HEK293 (cell line): ENCODE data around the gene DENND2A.

Source experiments
- CTCF ChIA-PET: fragments of 350-600 bp; formaldehyde crosslinking; extraction: SDS; loops from one replicate; lab custom pipeline; 2021; ENCODE audit warnings: antibody characterized with exemption; lab: Yijun Ruan, JAX
- POLR2A ChIA-PET: fragments of 300-600 bp; formaldehyde crosslinking; extraction: SDS; loops from one replicate; lab custom pipeline; 2020; ENCODE audit warnings: antibody characterized with exemption, inconsistent platforms; lab: Yijun Ruan, JAX
- H3K27ac ChIP-seq: fragments of 200-500 bp; sonication (Bioruptor generic); 2 replicates; pipeline ENCODE4 v1.5.1; 2014; ENCODE audit warnings: low read depth, low read length, control low read depth, inconsistent platforms; ENCODE audit errors: extremely low read depth
- H3K36me3 ChIP-seq, 2 experiments: fragments of 200-500 bp in 1 of 2; sonication (Bioruptor generic) in 1 of 2; 1 replicate in 1 of 2; 2 replicates in 1 of 2; pipeline ENCODE4 v1.5.1; 2014 to 2017; ENCODE audit warnings: inconsistent platforms in 2 of 2, low read length in 2 of 2; ENCODE audit not compliant: control insufficient read depth in 2 of 2, insufficient read depth in 1 of 2
- H3K4me1 ChIP-seq: fragments of 200-500 bp; sonication (Bioruptor generic); 2 replicates; pipeline ENCODE4 v1.5.1; 2014; ENCODE audit warnings: mild to moderate bottlenecking, low read length, inconsistent platforms; ENCODE audit not compliant: control insufficient read depth, insufficient read depth
- H3K4me3 ChIP-seq: 2 replicates; pipeline ENCODE4 v1.5.1; 2011; ENCODE audit warnings: low read depth, mild to moderate bottlenecking, control low read depth, low read length, moderate library complexity
- H3K9me3 ChIP-seq: fragments of 200-500 bp; sonication (Bioruptor generic); 2 replicates; pipeline ENCODE4 v1.5.1; 2014; ENCODE audit warnings: low read depth, low read length, inconsistent platforms; ENCODE audit not compliant: control insufficient read depth, insufficient read depth
- BCL11A ChIP-seq: fragments of 450-650 bp; formaldehyde crosslinking; IDR thresholded peaks from 2 replicates; pipeline ENCODE4 v1.5.1; 2016; ENCODE audit warnings: low read depth, missing biosample characterization, missing genetic modification characterization
- BCL11B ChIP-seq: fragments of 450-650 bp; formaldehyde crosslinking; IDR thresholded peaks from 2 replicates; pipeline ENCODE4 v1.5.1; 2016; ENCODE audit warnings: low read depth, missing biosample characterization, missing genetic modification characterization
- CTCF ChIP-seq: fragments of 450-650 bp; formaldehyde crosslinking; IDR thresholded peaks from 2 replicates; pipeline ENCODE4 v1.5.1; 2016; ENCODE audit warnings: missing biosample characterization, missing genetic modification characterization
- GLIS1 ChIP-seq: fragments of 450-650 bp; formaldehyde crosslinking; IDR thresholded peaks from 2 replicates; pipeline ENCODE4 v1.5.1; 2016; ENCODE audit warnings: missing biosample characterization, missing genetic modification characterization
- TRIM28 ChIP-seq: IDR thresholded peaks from 2 replicates; pipeline ENCODE4 v1.6.1; 2011; ENCODE audit warnings: low read length, control low read depth, borderline replicate concordance
- TSHZ1 ChIP-seq: fragments of 450-650 bp; formaldehyde crosslinking; IDR thresholded peaks from 2 replicates; pipeline ENCODE4 v1.5.1; 2016; ENCODE audit warnings: missing biosample characterization, missing genetic modification characterization, borderline replicate concordance
- ZBTB17 ChIP-seq: fragments of 450-650 bp; formaldehyde crosslinking; IDR thresholded peaks from 2 replicates; pipeline ENCODE4 v1.5.1; 2016; ENCODE audit warnings: missing biosample characterization, missing genetic modification characterization
- ZIC2 ChIP-seq: fragments of 450-650 bp; formaldehyde crosslinking; IDR thresholded peaks from 2 replicates; pipeline ENCODE4 v1.5.1; 2016; ENCODE audit warnings: missing biosample characterization, missing genetic modification characterization
- ZNF19 ChIP-seq: fragments of 450-650 bp; formaldehyde crosslinking; IDR thresholded peaks from 2 replicates; pipeline ENCODE4; 2016; ENCODE audit warnings: missing biosample characterization, missing genetic modification characterization, low read depth
- ZNF341 ChIP-seq: fragments of 450-650 bp; formaldehyde crosslinking; IDR thresholded peaks from 2 replicates; pipeline ENCODE4; 2016; ENCODE audit warnings: low read depth, missing biosample characterization, missing genetic modification characterization
- ZNF394 ChIP-seq: fragments of 450-650 bp; formaldehyde crosslinking; IDR thresholded peaks from 2 replicates; pipeline ENCODE4 v1.5.1; 2016; ENCODE audit warnings: missing biosample characterization, missing genetic modification characterization, mild to moderate bottlenecking, moderate library complexity, borderline replicate concordance
- ZNF488 ChIP-seq: fragments of 450-650 bp; formaldehyde crosslinking; IDR thresholded peaks from 2 replicates; pipeline ENCODE4 v1.5.1; 2016; ENCODE audit warnings: missing biosample characterization, missing genetic modification characterization
- ZNF558 ChIP-seq: fragments of 450-650 bp; formaldehyde crosslinking; IDR thresholded peaks from 2 replicates; pipeline ENCODE4 v1.5.1; 2016; ENCODE audit warnings: missing biosample characterization, missing genetic modification characterization
- ZNF639 ChIP-seq: fragments of 450-650 bp; formaldehyde crosslinking; IDR thresholded peaks from 2 replicates; pipeline ENCODE4 v1.5.1; 2016; ENCODE audit warnings: missing biosample characterization, missing genetic modification characterization
- ZNF654 ChIP-seq: fragments of 450-650 bp; formaldehyde crosslinking; IDR thresholded peaks from 2 replicates; pipeline ENCODE4 v1.5.1; 2016; ENCODE audit warnings: low read depth, missing biosample characterization, missing genetic modification characterization
- ZNF692 ChIP-seq: fragments of 450-650 bp; formaldehyde crosslinking; IDR thresholded peaks from 2 replicates; pipeline ENCODE4 v1.5.1; 2016; ENCODE audit warnings: missing biosample characterization, missing genetic modification characterization
- ZSCAN5A ChIP-seq: fragments of 450-650 bp; formaldehyde crosslinking; IDR thresholded peaks from 2 replicates; pipeline ENCODE4 v1.5.1; 2016; ENCODE audit warnings: missing biosample characterization, missing genetic modification characterization

Gene DENND2A

GRCh38 chr7:140485500-140486265 lies 154.9 kb downstream of the DENND2A start:
- H3K9me3 ChIP-seq, result no peaks in the 10 kb centered on the region
- no peak overlapping the region for H3K27ac ChIP-seq
- H3K36me3 ChIP-seq, result no peaks in the 10 kb centered on the region
- no peaks in the 10 kb centered on the region for H3K4me1 ChIP-seq
- POLR2A ChIA-PET, result no interaction called here
- no peak overlapping the region for H3K4me3 ChIP-seq
- TF ChIP-seq ZBTB17 (tag by site-specific recombination) (peak; percentile 35; the same call in 1 of the 2 replicates), ZNF654 (tag by site-specific recombination) (no peak), TRIM28 (0 out of 2 replicates have a peak, but pooled peaks have one; percentile 12)
- CTCF ChIA-PET, result interaction anchor here (0.6 kb wide), 1 partner anchor 32 kb away, joined by 3 read pairs; no protein-coding TSS in a partner anchor

- POLR2A ChIA-PET, result no interaction called here
- H3K4me1 ChIP-seq, result no peaks in the 10 kb centered on the region
- H3K4me3 ChIP-seq, result no peak overlapping the region
- H3K36me3 ChIP-seq, result no peaks in the 10 kb centered on the region
- CTCF ChIA-PET, result interaction anchor here (0.6 kb wide), 1 partner anchor 33 kb away, joined by 3 read pairs; no protein-coding TSS in a partner anchor
- H3K9me3 ChIP-seq, result no peaks in the 10 kb centered on the region
- H3K27ac ChIP-seq, result no peak overlapping the region
- TF ChIP-seq TSHZ1 (tag by site-specific recombination) (no peak), ZNF19 (tag by site-specific recombination) (no peak), BCL11A (no peak), ZNF692 (tag by site-specific recombination) (peak; percentile 18; the same call in 1 of the 2 replicates), ZSCAN5A (tag by site-specific recombination) (no peak)
- TF ChIP-seq, all 188 proteins: peak for 1
Observed at GRCh38 chr7:140484951-140485499, 155.6 kb downstream of the DENND2A start.

- Histone ChIP-seq H3K9me3 (no peaks in the 10 kb centered on the region), H3K36me3 (no peaks in the 10 kb centered on the region), H3K4me3 (no peak overlapping the region), H3K4me1 (no peaks in the 10 kb centered on the region), H3K27ac (no peak overlapping the region)
- TF ChIP-seq ZNF558 (tag by site-specific recombination) (no peak), BCL11B (tag by site-specific recombination) (no peak), ZNF341 (peak; percentile 15; the same call in 1 of the 2 replicates), ZNF488 (tag by site-specific recombination) (no peak), CTCF (tag by site-specific recombination) (no peak), ZNF394 (no peak), ZNF639 (tag by site-specific recombination) (no peak), GLIS1 (tag by site-specific recombination) (peak; percentile 85), ZIC2 (tag by site-specific recombination) (peak; percentile 57)
- TF ChIP-seq, all 188 proteins: peak for 3
- CTCF ChIA-PET, result no interaction called here
- POLR2A ChIA-PET, result no interaction called here
Observed at GRCh38 chr7:140484479-140484878, 156.1 kb downstream of the DENND2A start.
